Ammon's horn (tissue), 1 donor: ENCODE results near the gene MFN1.
A peak's percentile ranks its signal among the peaks of the same experiment; 100 is the strongest.

Experiments
- DNase-seq: peaks from one replicate; pipeline ENCODE4 v3.0.0-alpha.2; 2016; ENCODE audit warnings: low spot score

The MFN1 gene

DNA sequence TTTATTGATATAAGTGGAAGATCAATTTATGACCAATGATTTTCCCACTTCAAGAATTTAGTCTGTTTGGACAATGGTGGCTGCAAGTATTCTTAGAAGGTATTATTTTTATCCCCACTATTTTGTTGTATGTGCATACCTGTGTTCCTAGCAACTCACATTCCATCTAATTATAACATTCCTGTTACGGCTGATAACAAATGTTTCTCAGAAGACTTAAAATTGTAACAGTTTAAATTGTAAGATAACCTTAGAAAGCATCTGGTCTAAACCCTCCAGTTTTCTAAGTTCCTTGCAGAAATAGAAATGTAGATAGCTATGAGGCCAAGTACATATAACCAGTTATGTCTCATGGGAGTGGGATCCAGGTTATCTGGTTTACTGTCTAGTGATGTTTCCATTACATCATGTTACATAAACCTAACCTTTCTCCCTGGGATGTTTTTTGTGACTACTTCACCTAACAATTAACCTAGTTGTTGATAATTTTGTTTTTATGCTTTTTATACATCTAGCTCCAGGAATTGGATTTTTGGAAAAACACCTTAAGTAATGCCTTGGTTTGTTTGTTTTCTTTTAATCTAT lies 11.1 kb upstream of the MFN1 start:
- no peak for DNase-seq

DNA sequence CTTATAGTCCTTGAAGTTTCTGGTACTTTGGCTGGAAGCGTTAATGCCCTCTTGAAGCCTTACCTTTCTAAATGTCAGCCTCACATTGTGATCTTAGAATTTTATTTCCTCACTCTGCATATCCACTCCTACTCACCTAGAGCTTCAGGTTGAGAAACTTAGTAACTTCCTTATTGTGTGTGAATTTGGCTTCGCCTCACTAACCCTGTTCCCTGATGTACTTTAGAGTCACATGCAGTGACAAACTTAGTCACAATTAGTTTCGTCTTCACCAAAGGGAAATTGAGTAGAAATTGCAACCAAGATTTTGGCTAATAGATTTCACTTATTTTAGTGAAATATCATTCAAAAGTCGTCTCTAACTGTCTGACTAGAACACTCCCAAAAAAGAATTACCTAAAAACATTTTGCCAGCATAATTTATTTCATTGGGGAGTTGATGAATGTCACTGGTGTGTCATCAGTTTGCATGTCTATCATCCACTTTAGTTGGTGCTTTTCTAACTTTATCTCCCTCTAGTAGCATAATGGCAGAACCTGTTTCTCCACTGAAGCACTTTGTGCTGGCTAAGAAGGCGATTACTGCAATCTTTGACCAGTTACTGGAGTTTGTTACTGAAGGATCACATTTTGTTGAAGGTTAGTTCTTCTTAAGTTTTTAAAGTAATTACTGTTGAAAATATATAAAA lies 960 bp downstream of the MFN1 start:
- no peak for DNase-seq

DNA sequence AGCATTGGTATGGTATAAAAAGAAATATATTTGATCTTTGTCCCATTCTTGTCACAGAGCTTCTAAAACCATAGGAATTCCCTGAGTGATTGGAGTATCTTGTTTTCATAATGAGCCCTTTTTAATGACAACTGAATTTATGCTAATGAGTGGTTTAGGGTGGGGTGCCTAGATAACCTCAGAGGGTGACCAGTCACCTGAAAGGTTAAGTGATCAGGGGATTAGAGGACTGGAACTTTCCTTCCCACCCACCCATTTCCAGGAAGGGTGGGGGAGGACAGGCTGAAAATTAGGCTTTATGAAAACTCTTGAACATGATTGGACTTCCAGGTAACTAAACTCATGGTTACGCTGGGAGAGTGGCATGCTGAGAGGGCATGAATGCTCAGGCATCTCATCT lies 8.5 kb downstream of the MFN1 start:
- DNase-seq, result no peak

DNA sequence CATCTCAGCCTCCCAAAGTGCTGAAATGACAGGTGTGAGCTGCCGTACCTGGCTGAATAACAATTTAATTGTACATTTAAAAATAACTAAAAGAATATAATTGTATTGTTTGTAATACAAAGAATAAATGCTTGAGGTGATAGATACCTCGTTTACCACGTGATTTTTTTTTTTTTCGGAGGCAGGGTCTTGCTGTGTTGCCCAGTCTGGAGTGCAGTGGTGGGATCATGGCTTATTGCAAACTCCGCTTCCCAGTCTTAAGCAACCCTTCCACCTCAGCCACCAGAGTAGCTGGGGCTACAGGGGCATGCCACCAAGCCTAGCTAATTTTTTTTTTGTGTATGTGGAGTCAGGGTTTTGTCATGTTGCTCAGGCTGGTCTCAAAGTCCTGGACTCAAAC lies 15.8 kb downstream of the MFN1 start:
- DNase-seq, result no peak

DNA sequence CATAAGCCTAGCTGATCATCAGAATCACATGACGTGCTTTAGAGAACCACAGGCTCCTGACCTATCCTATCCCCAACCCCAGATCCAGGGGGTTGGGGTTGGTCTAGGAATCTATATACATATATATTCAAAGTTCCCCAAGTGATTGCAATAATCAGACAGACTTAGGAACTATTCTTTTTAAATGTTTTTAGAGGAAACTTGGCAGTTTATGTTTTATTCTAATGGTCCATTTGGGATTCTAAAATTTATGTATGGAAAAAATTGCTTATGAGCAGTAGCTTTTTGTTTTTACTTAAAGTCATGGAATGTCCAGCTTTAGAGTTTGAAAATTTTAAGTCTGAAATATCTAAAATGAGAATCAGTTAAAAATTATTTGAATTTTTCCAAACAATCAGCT lies 22.1 kb downstream of the MFN1 start:
- no peak for DNase-seq

GRCh38 chr3:179373938-179374337 lies 26.4 kb downstream of the MFN1 start:
- DNase-seq, result no peak

DNA sequence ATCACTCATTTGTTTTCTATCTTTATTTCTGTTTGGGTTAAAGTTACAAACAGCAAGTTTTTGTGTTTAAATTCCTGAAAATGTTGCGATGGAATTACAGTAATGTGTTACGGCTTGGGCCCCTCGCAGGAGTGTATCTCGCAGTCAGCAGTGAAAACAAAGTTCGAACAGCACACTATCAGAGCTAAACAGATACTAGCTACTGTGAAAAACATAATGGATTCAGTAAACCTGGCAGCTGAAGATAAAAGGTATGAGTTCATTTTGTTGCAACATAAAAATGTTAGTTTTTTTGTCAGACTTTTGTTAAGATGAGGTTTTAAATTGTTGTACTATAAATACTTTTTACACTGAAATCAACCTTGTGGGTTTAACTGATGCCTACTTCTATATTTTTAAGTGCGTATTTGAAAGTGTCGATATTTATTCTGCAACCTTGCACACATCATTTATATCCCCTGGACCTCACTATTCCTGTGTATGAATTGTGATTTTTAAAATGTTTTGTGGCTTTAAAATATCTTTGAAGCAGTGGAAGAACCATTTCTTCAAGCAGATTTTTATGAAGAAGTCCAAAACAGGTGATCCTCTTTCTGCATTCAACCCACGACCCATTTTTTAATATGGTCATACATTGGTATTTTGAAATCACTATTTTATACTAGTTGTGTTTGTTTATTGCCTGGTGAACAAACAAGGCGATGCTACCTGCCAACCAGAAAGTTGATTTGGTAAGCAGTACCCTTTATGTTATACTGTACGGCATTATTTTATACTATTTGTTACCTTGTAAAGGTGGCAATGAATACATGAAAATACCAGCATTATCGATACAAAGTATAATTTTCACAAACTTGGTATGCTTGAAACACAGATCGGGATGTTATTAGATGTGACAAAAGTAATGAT lies 27.8 kb downstream of the MFN1 start:
- no peak for DNase-seq

DNA sequence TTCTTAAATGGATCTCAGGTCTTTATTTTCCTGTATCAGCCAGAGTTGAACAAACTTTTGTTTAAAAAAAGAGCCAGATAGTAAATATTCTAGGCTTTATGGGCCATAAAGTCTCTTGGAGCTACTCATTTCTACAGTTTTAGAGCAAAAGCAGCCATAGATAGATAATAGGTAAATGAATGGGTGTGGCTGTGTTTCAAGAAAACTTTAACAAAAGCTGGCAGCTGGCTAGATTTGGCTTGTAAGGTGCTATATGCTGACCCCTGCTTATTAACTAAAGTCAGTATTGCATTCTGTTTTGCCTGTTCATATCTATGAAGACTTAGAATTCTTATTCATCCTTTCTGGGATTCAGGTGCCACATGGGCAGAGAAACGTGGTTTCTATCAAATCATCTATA lies 29.0 kb downstream of the MFN1 start:
- no peak for DNase-seq

GRCh38 chr3:179391906-179392305 lies 44.4 kb downstream of the MFN1 start:
- DNase-seq, result no peak

GRCh38 chr3:179398574-179399231 lies 51.2 kb downstream of the MFN1 start:
- no peak for DNase-seq

DNA sequence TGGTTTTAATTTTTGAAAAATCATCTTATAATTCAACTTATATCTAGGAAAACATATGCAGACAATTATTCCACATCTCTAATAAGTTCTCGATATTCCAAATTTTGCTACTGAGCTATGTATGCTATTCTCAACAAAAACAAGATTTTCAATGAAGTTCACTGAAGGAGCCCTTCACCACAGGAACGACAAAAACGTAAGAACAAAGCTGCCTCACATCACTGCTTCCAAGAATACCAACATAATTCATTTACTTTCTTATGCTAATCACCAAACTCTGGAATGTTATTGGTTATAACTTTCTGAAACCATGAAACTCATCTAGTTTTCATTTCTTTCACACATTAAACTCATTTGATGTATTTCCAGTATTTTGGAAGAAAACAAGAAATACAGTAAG lies 54.1 kb downstream of the MFN1 start:
- DNase-seq, result no peak

GRCh38 chr3:179402963-179403362 lies 55.5 kb downstream of the MFN1 start:
- DNase-seq, result no peak

DNA sequence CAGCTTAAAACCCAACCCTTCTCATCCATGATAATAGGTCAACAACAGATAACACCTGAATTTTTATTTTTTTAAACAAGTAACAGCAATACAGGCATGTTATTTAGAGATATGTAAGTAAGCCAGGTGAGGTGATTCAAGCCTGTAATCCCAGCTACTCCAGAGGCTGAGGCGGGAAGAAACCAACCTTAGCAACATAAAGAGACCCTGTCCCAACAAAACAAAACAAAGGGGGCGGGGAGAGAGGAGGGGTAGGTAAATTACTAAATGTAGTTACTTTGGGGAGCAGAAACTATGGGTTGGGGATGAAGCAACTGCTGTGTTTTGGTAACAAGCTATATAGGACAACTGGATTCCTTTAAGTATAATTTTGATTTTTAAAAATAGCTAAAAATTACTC lies 56.8 kb downstream of the MFN1 start:
- DNase-seq, result no peak

GRCh38 chr3:179410331-179410730 lies 62.8 kb downstream of the MFN1 start:
- DNase-seq, result no peak

- no peak for DNase-seq
Observed at GRCh38 chr3:179410999-179411398, 63.5 kb downstream of the MFN1 start.

DNA sequence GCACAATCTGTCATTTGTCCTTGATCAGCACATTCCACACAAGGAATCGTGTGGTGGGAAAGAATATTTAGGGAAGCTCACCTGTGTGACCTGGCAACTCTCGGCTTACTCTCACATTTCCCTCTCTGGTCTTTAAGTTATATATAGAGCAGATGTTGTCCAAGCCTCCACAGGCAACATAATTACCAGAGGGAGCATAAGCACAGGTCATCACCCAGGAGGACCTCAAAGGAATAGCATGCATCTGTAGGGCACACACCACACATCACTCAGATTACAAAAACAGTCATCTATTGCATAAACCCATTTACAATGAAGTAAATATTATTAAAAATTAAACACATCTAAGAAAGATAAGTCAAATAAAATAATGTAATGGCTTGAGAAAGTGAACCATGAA lies 67.3 kb downstream of the MFN1 start:
- no peak for DNase-seq

DNA sequence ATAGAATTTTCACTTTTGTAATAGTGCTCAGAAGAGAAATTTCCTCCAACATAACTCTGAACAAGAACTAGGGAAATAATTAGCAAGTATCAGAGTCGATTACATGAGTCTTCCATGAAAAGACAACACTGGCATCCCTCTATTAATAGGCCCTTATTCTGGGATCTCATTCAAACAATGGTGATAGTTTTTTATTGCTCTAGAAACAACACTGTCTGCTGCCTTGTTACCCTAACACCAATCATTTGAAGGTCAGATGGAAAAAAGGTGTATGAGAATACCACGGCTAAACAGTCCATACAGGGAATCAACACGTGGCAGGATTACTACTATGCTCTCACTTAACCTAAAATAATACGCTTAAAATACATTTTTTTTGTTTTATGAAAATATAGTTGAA lies 67.9 kb downstream of the MFN1 start:
- no peak for DNase-seq

DNA sequence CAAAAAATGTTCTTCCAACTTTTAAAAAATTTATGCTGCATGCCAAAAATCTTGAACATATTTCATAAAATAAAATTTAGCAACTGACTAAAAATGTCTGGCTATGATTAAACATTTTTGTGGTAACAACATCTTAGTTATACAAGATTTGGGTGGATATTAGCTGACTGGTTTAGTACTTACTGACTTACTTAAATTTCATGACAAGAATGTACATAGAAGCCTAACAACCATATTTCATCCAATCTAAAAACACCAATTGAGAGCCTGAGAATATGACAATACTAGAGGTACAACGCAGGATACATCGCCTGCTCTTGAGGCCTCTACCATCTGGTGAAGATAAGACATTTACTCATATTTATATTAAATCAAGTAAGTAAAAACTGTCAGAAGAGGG lies 69.2 kb downstream of the MFN1 start:
- no peak for DNase-seq

- DNase-seq, result no peak
Observed at GRCh38 chr3:179418610-179419009, 71.1 kb downstream of the MFN1 start.

DNA sequence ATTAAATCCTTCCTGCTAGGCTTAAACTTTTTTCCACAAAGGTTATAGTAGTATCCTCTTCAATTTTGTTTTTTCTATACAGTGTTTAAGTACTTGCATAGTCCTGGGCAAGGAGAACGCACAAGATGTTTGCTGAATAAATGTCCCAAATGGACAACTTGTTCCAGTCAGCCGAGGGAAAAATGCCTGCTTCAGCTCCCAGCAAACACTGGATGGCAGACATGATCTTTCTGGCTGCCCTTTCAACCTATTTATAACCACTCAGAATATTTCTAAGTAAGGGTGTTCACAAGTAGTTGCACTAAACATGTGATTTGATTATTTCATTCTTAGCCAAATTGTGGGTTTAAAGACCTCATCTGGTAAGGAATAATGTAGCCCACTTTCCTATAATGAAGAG lies 74.0 kb downstream of the MFN1 start:
- DNase-seq, result peak; percentile 75

DNA sequence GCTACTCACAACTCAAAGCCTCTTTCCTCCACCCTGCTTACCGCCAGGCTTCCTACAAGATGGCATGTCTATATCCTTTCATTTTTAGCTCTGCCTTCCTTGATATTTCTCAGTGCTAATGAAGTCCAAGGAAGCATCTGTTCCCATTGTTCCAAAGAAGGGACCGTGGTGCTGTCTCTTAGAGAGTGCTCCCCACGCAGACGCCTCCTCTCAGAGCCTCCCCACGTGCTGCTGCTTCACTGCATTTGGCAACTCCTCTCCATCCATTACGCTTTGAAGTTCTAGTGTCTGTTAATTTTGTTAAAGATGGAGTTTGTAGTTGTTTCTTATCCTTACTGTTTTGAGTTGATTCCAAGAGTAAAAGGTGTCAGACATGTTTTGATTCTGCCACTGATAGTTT lies 77.6 kb downstream of the MFN1 start:
- DNase-seq, result no peak

DNA sequence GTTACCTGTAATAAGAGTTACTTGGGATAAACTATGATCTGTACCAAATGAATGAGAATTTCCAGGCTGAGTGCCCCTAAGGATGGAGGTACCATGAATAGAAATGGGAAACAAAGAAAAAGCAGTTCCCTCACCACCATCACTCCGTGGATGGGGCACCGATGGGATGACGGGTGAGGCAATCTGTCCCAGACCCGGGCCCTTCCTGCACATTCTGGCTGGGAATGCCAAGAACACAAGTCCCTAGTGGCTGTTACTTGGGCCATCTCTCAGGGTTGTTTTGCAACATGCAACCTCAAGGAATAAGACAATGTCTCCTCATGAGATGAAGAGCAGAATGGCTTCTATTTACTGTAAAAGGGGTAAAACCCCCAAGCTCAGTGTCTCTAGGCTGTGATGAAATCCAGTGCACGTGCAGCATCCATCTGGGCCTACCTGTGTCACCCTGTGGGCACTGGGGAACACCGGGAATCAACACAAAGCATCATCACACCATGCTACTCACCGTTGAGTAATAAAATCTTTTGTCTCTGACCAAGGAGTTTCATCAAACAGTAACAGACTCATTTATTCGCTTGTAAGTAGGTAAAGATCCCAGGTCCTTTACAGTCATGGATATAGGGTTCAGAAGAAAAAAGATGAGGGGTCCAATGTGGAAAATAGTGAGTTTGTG lies 81.5 kb downstream of the MFN1 start:
- DNase-seq, result no peak
